Mesenchymal stem cell (in vitro differentiated cells and primary cell): Measurements from ENCODE around the gene WASHC4.
A peak's percentile ranks its signal among the peaks of the same experiment; 100 is the strongest.

ENCODE experiments used
- DNase-seq: peaks from one replicate; pipeline ENCODE4 v3.0.0-alpha.2; 2013
- H2AFZ ChIP-seq: one replicate; pipeline ENCODE4 v1.6.1; 2013; ENCODE audit warnings: low read depth, mild to moderate bottlenecking, control low read depth, inconsistent platforms, low read length, moderate library complexity
- H2AK5ac ChIP-seq: 2 replicates; pipeline ENCODE4 v1.6.1; 2013; ENCODE audit warnings: low read length, moderate library complexity, mild to moderate bottlenecking, inconsistent platforms; ENCODE audit not compliant: severe bottlenecking
- H2BK120ac ChIP-seq: one replicate; pipeline ENCODE4 v1.6.1; 2013; ENCODE audit warnings: low read depth, mild to moderate bottlenecking, inconsistent platforms, low read length, moderate library complexity
- H2BK12ac ChIP-seq, 2 experiments: one replicate each; pipeline ENCODE4 v1.6.1; 2013; ENCODE audit warnings: inconsistent platforms in 2 of 2, low read length in 2 of 2, mild to moderate bottlenecking in 2 of 2, moderate library complexity in 2 of 2, control low read depth in 1 of 2
- H2BK15ac ChIP-seq: one replicate; pipeline ENCODE4 v1.6.1; 2013; ENCODE audit warnings: mild to moderate bottlenecking, low read depth, inconsistent platforms; ENCODE audit not compliant: poor library complexity, severe bottlenecking
- H2BK5ac ChIP-seq: 2 replicates; pipeline ENCODE4 v1.6.1; 2013; ENCODE audit warnings: low read depth, mild to moderate bottlenecking, low read length, control low read depth, inconsistent platforms; ENCODE audit not compliant: poor library complexity, severe bottlenecking
- H3K14ac ChIP-seq, 2 experiments: one replicate each; pipeline ENCODE4 v1.6.1; 2013; ENCODE audit warnings: inconsistent platforms in 2 of 2, low read length in 2 of 2, control low read depth in 1 of 2, mild to moderate bottlenecking in 1 of 2, moderate library complexity in 1 of 2
- H3K18ac ChIP-seq, 2 experiments: one replicate each; pipeline ENCODE4 v1.6.1; 2013; ENCODE audit warnings: inconsistent platforms in 2 of 2, low read length in 2 of 2, control low read depth in 1 of 2, low read depth in 1 of 2, mild to moderate bottlenecking in 1 of 2
- H3K23ac ChIP-seq, 2 experiments: one replicate each; pipeline ENCODE4 v1.6.1; 2013; ENCODE audit warnings: inconsistent platforms in 2 of 2, low read length in 2 of 2, mild to moderate bottlenecking in 2 of 2, moderate library complexity in 2 of 2, control low read depth in 1 of 2
- H3K27ac ChIP-seq: 2 replicates; pipeline ENCODE4 v1.5.1; 2013; ENCODE audit warnings: mild to moderate bottlenecking, moderate library complexity, low read length, control low read depth, inconsistent platforms; ENCODE audit not compliant: poor library complexity, severe bottlenecking
- H3K27me3 ChIP-seq, 2 experiments: 2 replicates each; pipeline versions ENCODE4 v1.6.1 to v1.7.0; 2013; ENCODE audit warnings: low read length in 2 of 2, mild to moderate bottlenecking in 2 of 2, moderate library complexity in 2 of 2, control low read depth in 1 of 2, inconsistent platforms in 1 of 2; ENCODE audit not compliant: control insufficient read depth in 1 of 2, insufficient read depth in 1 of 2
- H3K36me3 ChIP-seq, 2 experiments: 2 replicates each; pipeline versions ENCODE4 v1.6.1 to v1.7.0; 2013; ENCODE audit warnings: low read length in 2 of 2, control low read depth in 1 of 2, inconsistent platforms in 1 of 2, low read depth in 1 of 2, mild to moderate bottlenecking in 1 of 2; ENCODE audit not compliant: insufficient read depth in 2 of 2, control insufficient read depth in 1 of 2
- H3K4ac ChIP-seq, 2 experiments: one replicate each; pipeline ENCODE4 v1.6.1; 2013; ENCODE audit warnings: inconsistent platforms in 2 of 2, low read length in 2 of 2, mild to moderate bottlenecking in 2 of 2, moderate library complexity in 2 of 2, control low read depth in 1 of 2, low read depth in 1 of 2
- H3K4me1 ChIP-seq: 2 replicates; pipeline ENCODE4 v1.6.1; 2013; ENCODE audit warnings: low read depth, low read length, control low read depth; ENCODE audit not compliant: control insufficient read depth, insufficient read depth
- H3K4me2 ChIP-seq: 2 replicates; pipeline ENCODE4 v1.6.1; 2013; ENCODE audit warnings: low read length, mild to moderate bottlenecking, inconsistent platforms; ENCODE audit not compliant: poor library complexity, severe bottlenecking
- H3K4me3 ChIP-seq, 2 experiments: 2 replicates each; pipeline versions ENCODE4 v1.5.1 to v1.7.0; 2013; ENCODE audit warnings: low read length in 2 of 2, mild to moderate bottlenecking in 2 of 2, control low read depth in 1 of 2, low read depth in 1 of 2; ENCODE audit not compliant: insufficient read depth in 1 of 2
- H3K79me1 ChIP-seq: replicated peaks from 2 replicates; pipeline ENCODE4 v1.6.1; 2013; ENCODE audit warnings: mild to moderate bottlenecking, control low read depth, low read length, inconsistent platforms; ENCODE audit not compliant: poor library complexity, severe bottlenecking
- H3K9ac ChIP-seq: 2 replicates; pipeline ENCODE4 v1.7.0; 2013; ENCODE audit warnings: mild to moderate bottlenecking, low read length, moderate library complexity
- H3K9me3 ChIP-seq: 2 replicates; pipeline ENCODE4 v1.7.0; 2013; ENCODE audit warnings: mild to moderate bottlenecking, low read length; ENCODE audit not compliant: control insufficient read depth
- H4K8ac ChIP-seq: one replicate; pipeline ENCODE4 v1.6.1; 2013; ENCODE audit warnings: inconsistent platforms, mild to moderate bottlenecking, low read length, moderate library complexity
- H4K91ac ChIP-seq: one replicate; pipeline ENCODE4 v1.6.1; 2013; ENCODE audit warnings: mild to moderate bottlenecking, low read length, inconsistent platforms
- WGBS: methylation state at CpG from one replicate; pipeline ENCODE4 v1.1.7; 2013; ENCODE audit warnings: mixed read lengths; 5-methylcytosine and 5-hydroxymethylcytosine counted together

The WASHC4 gene

GRCh38 chr12:105109465-105110212 lies 2.1 kb downstream of the WASHC4 start:
- Histone ChIP-seq H3K27me3 (no peaks in the 10 kb centered on the region), H2BK5ac (peak overlapping the region; percentile 24), H2BK15ac (no peak overlapping the region), H3K4me1 (peaks cover 2% of the 10 kb centered on the region), H3K4me3 (peak overlapping the region; percentile 52 to 95), H3K4me2 (peak overlapping the region; percentile 64), H3K23ac (no peak overlapping the region), H3K36me3 (peaks cover 0 to 35% of the 10 kb centered on the region in 2 experiments), H2BK120ac (no peak overlapping the region), H3K18ac (no peak overlapping the region), H2AK5ac (peak overlapping the region; percentile 65), H3K9me3 (no peaks in the 10 kb centered on the region), H3K9ac (peak overlapping the region; percentile 97), H3K27ac (peak overlapping the region; percentile 58), H2BK12ac (peak overlapping the region in 1 of 2 experiments; percentile 4), H3K4ac (no peak overlapping the region), H2AFZ (no peak overlapping the region), H3K14ac (no peak overlapping the region), H3K79me1 (no peaks in the 10 kb centered on the region), H4K8ac (no peak overlapping the region), H4K91ac (no peak overlapping the region)
- WGBS, result 15% methylated on average over 10 of the region's 13 CpGs
- DNase-seq, result peak; percentile 59

- H3K18ac ChIP-seq, result no peak overlapping the region
- H3K36me3 ChIP-seq, result peaks cover 0 to 47% of the 10 kb centered on the region in 2 experiments
- no peak overlapping the region for H2BK5ac ChIP-seq
- no peak overlapping the region for H4K8ac ChIP-seq
- no peak overlapping the region for H2BK15ac ChIP-seq
- H3K27me3 ChIP-seq, result no peaks in the 10 kb centered on the region
- no peak overlapping the region for H3K4ac ChIP-seq
- peak overlapping the region; percentile 97 for H3K9ac ChIP-seq
- no peaks in the 10 kb centered on the region for H3K9me3 ChIP-seq
- peaks cover 2% of the 10 kb centered on the region for H3K4me1 ChIP-seq
- no peak overlapping the region for H4K91ac ChIP-seq
- peak overlapping the region in 1 of 2 experiments; percentile 95 for H3K4me3 ChIP-seq
- no peak overlapping the region for H2BK120ac ChIP-seq
- WGBS, result 33% methylated on average over 1 of the region's 4 CpGs
- no peak overlapping the region for H3K14ac ChIP-seq
- no peak overlapping the region for H3K23ac ChIP-seq
- H2BK12ac ChIP-seq, result no peak overlapping the region
- H2AFZ ChIP-seq, result no peak overlapping the region
- H3K4me2 ChIP-seq, result no peak overlapping the region
- H3K27ac ChIP-seq, result no peak overlapping the region
- no peak overlapping the region for H2AK5ac ChIP-seq
- DNase-seq, result peak; percentile 7
- no peaks in the 10 kb centered on the region for H3K79me1 ChIP-seq
These were observed 3.3 kb downstream of the WASHC4 start for GRCh38 chr12:105110851-105111250.

GRCh38 chr12:105113094-105113493 lies 5.6 kb downstream of the WASHC4 start:
- Histone ChIP-seq H3K9me3 (no peaks in the 10 kb centered on the region), H2AFZ (no peak overlapping the region), H2BK15ac (no peak overlapping the region), H4K91ac (no peak overlapping the region), H3K27ac (no peak overlapping the region), H3K4me3 (no peak overlapping the region), H3K23ac (no peak overlapping the region), H3K36me3 (peaks cover 2 to 70% of the 10 kb centered on the region in 2 experiments), H3K79me1 (peaks cover 4% of the 10 kb centered on the region), H3K14ac (no peak overlapping the region), H3K4me1 (peaks cover 2% of the 10 kb centered on the region), H3K4me2 (no peak overlapping the region), H2BK12ac (no peak overlapping the region), H3K4ac (no peak overlapping the region), H3K9ac (no peak overlapping the region), H2BK120ac (no peak overlapping the region), H2AK5ac (no peak overlapping the region), H2BK5ac (no peak overlapping the region), H3K18ac (no peak overlapping the region), H3K27me3 (no peaks in the 10 kb centered on the region), H4K8ac (no peak overlapping the region)
- 100% methylated on average over 1 of the region's 3 CpGs for WGBS
- DNase-seq, result no peak

GRCh38 chr12:105116969-105117368 lies 9.4 kb downstream of the WASHC4 start:
- Histone ChIP-seq H3K4me2 (no peak overlapping the region), H2BK120ac (no peak overlapping the region), H3K4ac (no peak overlapping the region), H3K4me3 (no peak overlapping the region), H2BK12ac (no peak overlapping the region), H3K23ac (no peak overlapping the region), H3K9ac (no peak overlapping the region), H2BK5ac (no peak overlapping the region), H3K4me1 (no peaks in the 10 kb centered on the region), H2AFZ (no peak overlapping the region), H3K36me3 (peaks cover 8 to 99% of the 10 kb centered on the region in 2 experiments), H4K91ac (no peak overlapping the region), H3K14ac (no peak overlapping the region), H2AK5ac (no peak overlapping the region), H3K18ac (no peak overlapping the region), H3K27me3 (no peaks in the 10 kb centered on the region), H2BK15ac (no peak overlapping the region), H3K79me1 (peaks cover 4% of the 10 kb centered on the region), H3K27ac (no peak overlapping the region), H3K9me3 (no peaks in the 10 kb centered on the region), H4K8ac (no peak overlapping the region)
- no CpG with 5 or more reads among the region's 1 CpG for WGBS
- DNase-seq, result no peak
